NCI-H82 treated with DMSO at 0.1 percent for 48 hours (cell line): ENCODE data around the gene TTLL10.
"Not testable (repeated sequence)": the region's sequence is repeated elsewhere in the genome, so short reads cannot be mapped to it uniquely, and the experiment has no call there.

ENCODE experiments used
- DNase-seq: peaks from one replicate; lab custom pipeline; 2025; ENCODE audit not compliant: unreplicated experiment; lab: John Stamatoyannopoulos, UW

TTLL10 gene

GRCh38 chr1:1141244-1141910 lies 32.3 kb upstream of the TTLL10 start:
- DNase-seq, result no peak

DNA sequence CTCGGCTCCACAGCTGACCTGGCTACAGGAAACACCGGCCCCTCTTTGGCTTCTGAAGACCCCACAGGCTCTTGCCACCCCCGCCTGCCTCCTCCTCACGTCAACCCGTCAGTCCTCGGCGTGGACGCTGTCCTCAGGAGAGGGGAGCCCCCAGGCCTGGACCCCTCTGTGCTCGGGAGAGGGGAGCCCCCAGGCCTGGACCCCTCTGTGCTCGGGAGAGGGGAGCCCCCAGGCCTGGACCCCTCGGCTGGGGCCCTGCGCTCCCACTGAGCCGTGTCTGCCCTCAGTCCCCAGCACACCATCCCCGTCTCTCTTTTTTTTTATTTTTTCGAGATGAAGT lies 31.8 kb upstream of the TTLL10 start:
- DNase-seq, result no peak

GRCh38 chr1:1142352-1142751 lies 31.3 kb upstream of the TTLL10 start:
- not testable (repeated sequence) for DNase-seq

- DNase-seq, result no peak
Observed at GRCh38 chr1:1142844-1143243, 30.8 kb upstream of the TTLL10 start.

GRCh38 chr1:1143636-1144035 lies 30.0 kb upstream of the TTLL10 start:
- no peak for DNase-seq

- no peak for DNase-seq
Observed at GRCh38 chr1:1144122-1144842, 29.4 kb upstream of the TTLL10 start.

DNA sequence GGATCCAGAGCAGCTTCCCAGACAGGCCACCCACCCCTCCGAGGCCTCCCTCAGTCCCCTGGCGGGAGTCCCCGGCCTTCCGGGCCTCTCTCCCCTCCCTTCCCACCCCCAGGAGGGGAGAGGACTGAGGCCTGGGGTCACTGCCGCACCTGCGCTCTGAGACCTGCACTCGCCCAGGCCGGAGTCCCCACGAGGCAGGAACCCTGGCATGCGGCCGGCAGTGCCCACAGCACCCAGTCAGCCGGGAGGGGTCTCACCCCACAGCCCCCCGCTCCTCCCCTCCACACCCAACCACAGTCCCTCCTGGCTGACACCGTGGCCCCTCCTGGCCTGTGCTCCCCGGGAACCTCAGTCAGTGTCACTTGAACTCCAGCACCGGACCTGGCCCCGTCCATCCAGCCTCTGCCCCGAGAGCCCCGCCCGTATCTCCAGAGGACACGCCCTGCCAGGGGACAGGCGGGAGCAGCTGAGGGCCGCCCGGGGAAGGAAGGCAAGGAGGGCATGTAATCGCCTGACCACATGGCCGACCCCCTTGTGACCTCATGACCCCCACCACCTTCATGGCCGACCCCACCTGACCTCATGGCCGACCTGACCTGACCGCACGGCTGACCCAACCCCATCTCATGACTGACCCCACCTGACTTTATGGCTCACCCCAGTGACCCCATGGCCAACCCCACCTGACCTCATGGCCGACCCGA lies 28.7 kb upstream of the TTLL10 start:
- no peak for DNase-seq

DNA sequence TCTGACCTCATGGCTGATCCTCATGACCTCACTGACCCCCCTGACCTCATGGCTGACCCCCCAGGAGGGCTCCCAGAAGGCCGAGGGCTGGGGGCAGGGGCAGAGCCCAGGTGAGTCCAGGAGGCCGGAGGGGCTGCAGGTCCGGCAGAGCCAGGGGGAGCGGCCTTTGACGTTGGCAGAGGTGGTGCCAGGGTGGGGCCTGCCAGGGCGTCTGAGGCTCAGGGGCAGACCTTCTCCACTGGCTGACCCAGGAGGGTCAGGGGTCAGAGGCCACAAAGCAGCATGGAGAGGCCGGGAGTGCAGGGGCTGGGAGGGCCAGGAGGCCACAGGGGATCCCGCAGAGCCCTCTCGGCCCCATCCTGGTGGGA lies 28.1 kb upstream of the TTLL10 start:
- no peak for DNase-seq

- DNase-seq, result no peak
Observed at GRCh38 chr1:1146026-1146425, 27.7 kb upstream of the TTLL10 start.

GRCh38 chr1:1146596-1146995 lies 27.1 kb upstream of the TTLL10 start:
- DNase-seq, result no peak

DNA sequence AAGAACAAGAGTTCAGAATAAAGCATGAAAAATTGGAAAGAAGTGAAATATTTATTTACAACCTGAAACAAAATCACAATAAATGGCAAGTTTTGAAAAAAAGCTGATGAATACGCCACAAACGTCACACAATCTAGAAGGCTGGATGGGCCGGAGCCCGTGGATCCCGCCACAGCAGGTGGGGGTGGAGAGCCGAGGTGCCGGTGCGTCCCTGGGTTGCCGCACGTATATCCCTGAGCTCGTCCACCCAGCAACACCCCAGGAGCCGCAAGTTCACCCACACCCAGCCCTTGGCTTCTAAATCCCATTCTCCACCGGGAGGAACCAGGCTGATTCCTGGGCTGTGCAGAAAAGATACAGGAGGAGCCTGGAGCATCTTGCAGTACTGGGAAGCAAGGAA lies 25.6 kb upstream of the TTLL10 start:
- no peak for DNase-seq

- no peak for DNase-seq
Observed at GRCh38 chr1:1148569-1148968, 25.1 kb upstream of the TTLL10 start.

- DNase-seq, result no peak
Observed at GRCh38 chr1:1149416-1149815, 24.3 kb upstream of the TTLL10 start.

DNA sequence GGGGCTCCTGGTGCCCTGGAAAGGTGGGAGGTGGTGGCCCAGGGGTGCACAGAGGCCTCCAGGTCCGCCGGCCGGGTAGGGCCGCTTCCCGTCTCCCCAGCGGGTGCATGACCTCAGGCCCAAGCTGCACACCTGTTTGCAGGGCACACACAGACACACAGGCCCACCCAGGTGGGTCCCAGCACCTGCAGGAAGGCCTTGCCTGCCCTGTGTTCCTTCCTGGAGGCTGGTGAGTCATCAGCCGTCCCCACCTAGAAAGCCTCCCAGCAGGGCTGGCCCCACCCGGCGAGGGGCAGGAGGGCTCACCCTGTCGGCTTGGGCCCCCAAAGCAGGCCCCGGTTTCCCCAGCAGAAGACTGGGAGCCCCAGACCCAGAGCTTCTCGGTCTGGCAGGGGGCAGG lies 23.6 kb upstream of the TTLL10 start:
- DNase-seq, result no peak

- DNase-seq, result no peak
Observed at GRCh38 chr1:1151306-1151705, 22.4 kb upstream of the TTLL10 start.

DNA sequence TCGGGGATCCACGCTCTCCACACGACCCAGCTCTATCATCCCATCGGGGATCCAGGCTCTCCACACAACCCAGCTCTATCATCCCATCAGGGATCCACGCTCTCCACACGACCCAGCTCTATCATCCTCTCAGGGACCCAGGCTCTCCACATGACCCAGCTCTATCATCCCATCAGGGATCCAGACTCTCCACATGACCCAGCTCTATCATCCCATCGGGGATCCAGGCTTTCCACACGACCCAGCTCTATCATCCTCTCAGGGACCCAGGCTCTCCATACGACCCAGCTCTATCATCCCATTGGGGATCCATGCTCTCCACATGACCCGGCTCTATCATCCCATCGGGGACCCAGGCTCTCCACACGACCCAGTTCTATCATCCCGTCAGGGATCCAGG lies 21.2 kb upstream of the TTLL10 start:
- DNase-seq, result not testable (repeated sequence)

DNA sequence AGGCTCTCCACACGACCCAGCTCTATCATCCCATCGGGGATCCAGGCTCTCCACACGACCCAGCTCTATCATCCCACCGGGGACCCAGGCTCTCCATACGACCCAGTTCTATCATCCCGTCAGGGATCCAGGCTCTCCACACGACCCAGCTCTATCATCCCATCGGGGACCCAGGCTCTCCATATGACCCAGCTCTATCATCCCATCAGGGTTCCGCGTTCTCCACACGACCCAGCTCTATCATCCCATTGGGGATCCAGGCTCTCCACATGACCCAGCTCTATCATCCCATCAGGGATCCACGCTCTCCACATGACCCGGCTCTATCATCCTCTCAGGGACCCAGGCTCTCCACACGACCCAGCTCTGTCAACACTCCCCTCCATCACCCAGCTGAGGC lies 20.5 kb upstream of the TTLL10 start:
- not testable (repeated sequence) for DNase-seq

GRCh38 chr1:1153874-1154273 lies 19.8 kb upstream of the TTLL10 start:
- DNase-seq, result no peak

GRCh38 chr1:1155258-1155657 lies 18.4 kb upstream of the TTLL10 start:
- no peak for DNase-seq

DNA sequence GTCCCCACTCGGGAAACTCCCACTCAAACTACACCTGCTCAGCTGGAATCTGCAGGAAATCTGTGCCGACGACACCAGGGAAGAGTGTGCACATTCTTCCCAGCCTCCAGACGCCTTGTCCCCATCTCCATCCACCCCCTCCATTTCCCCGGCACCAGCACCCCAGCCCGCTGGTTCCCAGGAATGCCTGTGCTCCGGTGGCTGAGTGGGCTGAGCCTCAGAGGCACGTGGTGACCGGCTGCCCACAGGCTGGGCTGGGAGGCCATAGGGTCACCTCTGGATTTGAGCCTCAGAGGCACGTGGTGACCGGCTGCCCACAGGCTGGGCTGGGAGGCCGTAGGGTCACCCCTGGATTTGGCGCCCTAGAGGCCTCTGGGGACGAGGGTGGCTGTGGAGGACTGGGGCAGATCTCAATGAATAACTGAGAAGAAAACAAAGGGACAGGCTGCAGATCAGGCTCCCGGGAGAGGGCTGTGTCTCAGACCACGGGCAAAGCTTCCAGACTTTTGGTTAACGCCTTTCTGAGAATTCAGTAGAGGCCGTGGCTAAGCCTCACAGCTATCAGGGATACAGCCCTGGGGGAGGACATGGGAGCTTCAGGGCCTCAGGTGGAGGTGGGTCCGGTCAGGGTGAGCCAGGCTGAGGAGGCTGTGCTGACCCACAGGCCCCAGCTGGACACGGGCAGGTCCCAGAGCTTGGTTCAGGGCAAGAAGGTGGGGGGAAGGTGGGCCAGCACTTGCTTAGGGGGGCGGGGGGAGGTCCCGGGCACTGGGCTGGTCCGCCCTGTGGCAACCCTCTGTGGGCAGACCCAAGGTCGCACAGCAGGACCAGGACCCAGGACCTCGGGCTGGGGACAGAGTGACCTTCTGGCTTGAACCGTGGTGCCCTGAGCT lies 17.3 kb upstream of the TTLL10 start:
- DNase-seq, result no peak

- DNase-seq, result no peak
Observed at GRCh38 chr1:1157033-1157365, 16.7 kb upstream of the TTLL10 start.
